Measurements from ENCODE around the gene CCNQ. TPM values are rescaled to one million over a fixed set of nuclear protein-coding genes. Genes with fewer than 3 reads are reported as not detected.

The CCNQ gene
- total and polyA plus RNA-seq, 2 donors from 2014 or later, result 14.6 to 35.4 TPM

DNA sequence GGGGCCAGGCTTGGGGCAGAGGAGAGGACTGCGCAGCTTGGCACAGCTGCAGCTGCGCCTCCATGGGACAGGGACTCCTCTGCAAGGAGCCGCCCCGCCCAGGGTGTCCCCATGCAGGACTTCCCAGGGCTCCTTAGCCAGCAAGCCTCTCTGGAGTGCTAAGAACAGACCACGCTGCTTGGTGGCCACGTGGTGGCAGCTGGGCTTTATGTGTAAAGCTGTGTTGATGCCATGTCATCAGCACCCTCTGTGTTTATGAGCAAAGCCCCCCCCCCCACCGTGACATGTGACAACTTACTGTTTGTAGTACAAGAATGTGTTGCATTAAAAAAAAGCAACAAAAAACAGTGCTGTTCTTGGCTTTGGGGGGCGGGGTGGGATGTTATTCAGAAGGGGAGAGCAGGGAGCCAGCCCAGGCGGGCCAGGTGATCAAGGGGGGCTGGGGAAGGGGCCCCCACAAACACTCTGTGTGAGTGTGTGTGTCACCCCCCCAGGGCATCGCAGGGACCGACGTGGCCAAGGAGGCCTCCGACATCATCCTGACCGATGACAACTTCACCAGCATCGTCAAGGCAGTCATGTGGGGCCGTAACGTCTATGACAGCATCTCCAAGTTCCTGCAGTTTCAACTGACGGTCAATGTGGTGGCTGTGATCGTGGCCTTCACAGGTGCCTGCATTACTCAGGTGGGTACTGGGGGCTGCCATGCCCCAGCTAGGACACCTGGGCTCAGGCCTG lies 41.2 kb downstream of the CCNQ start:
- DNase-seq (no peak), FAIRE-seq (no peak)
- H3K27ac ChIP-seq (ENCODE audit: low read depth in 2 of 2, low read length in 2 of 2), result no peak overlapping the region
- no peaks in the 10 kb centered on the region for H3K9me3 ChIP-seq (ENCODE audit: control insufficient read depth in 2 of 3, insufficient read depth in 1 of 3, low read length in 3 of 3)
- H3K4me1 ChIP-seq (ENCODE audit: control insufficient read depth in 2 of 3, insufficient read depth in 2 of 3, low read depth in 1 of 3, low read length in 3 of 3), result no peaks in the 10 kb centered on the region
- intact Hi-C loops (cut with DNase I), result no loop called here
- H3K36me3 ChIP-seq (ENCODE audit: control insufficient read depth in 2 of 3, insufficient read depth in 3 of 3, low read length in 3 of 3), result no peaks in the 10 kb centered on the region
- no peaks in the 10 kb centered on the region for H3K27me3 ChIP-seq (ENCODE audit: control insufficient read depth, insufficient read depth, low read length)
- TF ChIP-seq, protein P1, sequence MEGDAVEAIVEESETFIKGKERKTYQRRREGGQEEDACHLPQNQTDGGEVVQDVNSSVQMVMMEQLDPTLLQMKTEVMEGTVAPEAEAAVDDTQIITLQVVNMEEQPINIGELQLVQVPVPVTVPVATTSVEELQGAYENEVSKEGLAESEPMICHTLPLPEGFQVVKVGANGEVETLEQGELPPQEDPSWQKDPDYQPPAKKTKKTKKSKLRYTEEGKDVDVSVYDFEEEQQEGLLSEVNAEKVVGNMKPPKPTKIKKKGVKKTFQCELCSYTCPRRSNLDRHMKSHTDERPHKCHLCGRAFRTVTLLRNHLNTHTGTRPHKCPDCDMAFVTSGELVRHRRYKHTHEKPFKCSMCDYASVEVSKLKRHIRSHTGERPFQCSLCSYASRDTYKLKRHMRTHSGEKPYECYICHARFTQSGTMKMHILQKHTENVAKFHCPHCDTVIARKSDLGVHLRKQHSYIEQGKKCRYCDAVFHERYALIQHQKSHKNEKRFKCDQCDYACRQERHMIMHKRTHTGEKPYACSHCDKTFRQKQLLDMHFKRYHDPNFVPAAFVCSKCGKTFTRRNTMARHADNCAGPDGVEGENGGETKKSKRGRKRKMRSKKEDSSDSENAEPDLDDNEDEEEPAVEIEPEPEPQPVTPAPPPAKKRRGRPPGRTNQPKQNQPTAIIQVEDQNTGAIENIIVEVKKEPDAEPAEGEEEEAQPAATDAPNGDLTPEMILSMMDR (IDR thresholded peaks at IDR 0.05; ENCODE audit: borderline replicate concordance, extremely low read depth, insufficient read depth), result no peak
- no peak overlapping the region for H3K4me3 ChIP-seq (ENCODE audit: low read length in 3 of 3)
- H3K9ac ChIP-seq (ENCODE audit: low read length in 3 of 3), result no peak overlapping the region

DNA sequence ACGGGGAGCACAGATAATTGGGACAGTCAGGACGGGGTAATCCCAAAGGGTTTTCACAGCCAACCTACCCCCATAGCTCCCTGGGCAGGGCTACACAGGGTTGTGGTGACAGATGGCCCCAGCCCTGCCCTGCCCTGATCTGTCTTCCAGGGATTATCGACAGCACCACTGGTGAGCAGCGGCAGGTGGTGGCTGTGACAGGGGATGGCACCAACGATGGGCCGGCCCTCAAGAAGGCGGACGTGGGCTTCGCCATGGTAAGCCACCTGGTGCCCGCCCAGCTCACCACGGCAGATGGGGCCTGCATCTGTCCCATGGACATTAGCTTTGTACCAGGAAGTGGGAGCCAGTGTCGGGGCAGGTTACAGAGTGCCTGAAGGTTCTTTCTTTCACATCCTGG lies 42.2 kb downstream of the CCNQ start:
- DNase-seq, result no peak
- no peak for FAIRE-seq
- TF ChIP-seq, protein P1 (IDR thresholded peaks at IDR 0.05; ENCODE audit: borderline replicate concordance, extremely low read depth, insufficient read depth), result no peak
- no peak overlapping the region for H3K9ac ChIP-seq (ENCODE audit: low read length in 3 of 3)
- no peaks in the 10 kb centered on the region for H3K9me3 ChIP-seq (ENCODE audit: control insufficient read depth in 2 of 3, insufficient read depth in 1 of 3, low read length in 3 of 3)
- no peaks in the 10 kb centered on the region for H3K36me3 ChIP-seq (ENCODE audit: control insufficient read depth in 2 of 3, insufficient read depth in 3 of 3, low read length in 3 of 3)
- H3K4me1 ChIP-seq (ENCODE audit: control insufficient read depth in 2 of 3, insufficient read depth in 2 of 3, low read depth in 1 of 3, low read length in 3 of 3), result no peaks in the 10 kb centered on the region
- H3K27me3 ChIP-seq (ENCODE audit: control insufficient read depth, insufficient read depth, low read length), result no peaks in the 10 kb centered on the region
- H3K4me3 ChIP-seq (ENCODE audit: low read length in 3 of 3), result no peak overlapping the region
- H3K27ac ChIP-seq (ENCODE audit: low read depth in 2 of 2, low read length in 2 of 2), result no peak overlapping the region
- intact Hi-C loops (cut with DNase I), result no loop called here

DNA sequence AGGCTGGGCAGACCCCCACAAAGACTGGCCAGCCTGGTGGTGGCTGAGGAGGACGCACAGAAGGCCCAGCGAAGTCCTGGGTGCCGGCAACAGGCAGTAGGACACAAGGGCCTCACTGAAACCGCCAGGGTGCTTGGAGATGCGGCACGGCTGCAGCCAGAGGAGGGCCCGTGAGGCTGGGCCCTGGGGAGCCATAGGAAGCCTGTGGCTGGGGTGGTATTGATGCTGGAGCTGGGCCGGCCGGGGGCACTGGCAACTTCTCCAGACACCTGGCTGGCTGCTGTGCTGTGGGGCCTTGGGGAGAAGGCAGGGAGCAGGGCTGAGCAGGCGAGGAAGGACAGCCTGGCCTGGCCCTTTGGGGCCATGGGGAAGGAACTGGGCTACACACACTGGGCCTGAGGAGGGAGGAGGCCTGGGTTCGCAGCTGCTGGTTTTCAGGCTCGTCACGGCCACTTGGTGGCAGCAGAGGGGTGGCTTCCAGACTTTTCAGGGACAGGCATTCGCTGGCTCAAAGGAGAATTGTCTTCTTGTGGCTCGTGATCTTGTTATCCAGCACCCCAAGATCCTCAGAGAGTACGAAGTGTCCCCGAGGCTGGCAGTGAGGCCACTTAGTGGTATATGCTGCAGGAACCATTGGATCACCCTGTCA lies 44.3 kb downstream of the CCNQ start:
- TF ChIP-seq, protein P1 (IDR thresholded peaks at IDR 0.05; ENCODE audit: borderline replicate concordance, extremely low read depth, insufficient read depth), result peak; percentile 70
- Histone ChIP-seq H3K4me1 (ENCODE audit: control insufficient read depth in 2 of 3, insufficient read depth in 2 of 3, low read depth in 1 of 3, low read length in 3 of 3) (no peaks in the 10 kb centered on the region), H3K4me3 (ENCODE audit: low read length in 3 of 3) (no peak overlapping the region), H3K9ac (ENCODE audit: low read length in 3 of 3) (no peak overlapping the region), H3K36me3 (ENCODE audit: control insufficient read depth in 2 of 3, insufficient read depth in 3 of 3, low read length in 3 of 3) (no peaks in the 10 kb centered on the region), H3K27ac (ENCODE audit: low read depth in 2 of 2, low read length in 2 of 2) (no peak overlapping the region), H3K9me3 (ENCODE audit: control insufficient read depth in 2 of 3, insufficient read depth in 1 of 3, low read length in 3 of 3) (no peaks in the 10 kb centered on the region), H3K27me3 (ENCODE audit: control insufficient read depth, insufficient read depth, low read length) (no peaks in the 10 kb centered on the region)
- intact Hi-C loops (cut with DNase I), result no loop called here
- no peak for FAIRE-seq
- DNase-seq, result peak in 4 of 5 donors; percentile 57 to 73 (median 68)
